ENCODE measurements around the gene GTF2H3.

GRCh38 chr12:123599310-123599709 lies 34.3 kb upstream of the GTF2H3 start:
- TF ChIP-seq CTCF (conservative IDR thresholded peaks at IDR 0.05; ENCODE audit: low read depth, low read length) (no peak), EZH2 (IDR thresholded peaks at IDR 0.05; ENCODE audit: borderline replicate concordance, low read depth, low read length, poor library complexity, severe bottlenecking) (no peak)

Data from A673 (cell line).